Spleen (tissue), 11 donors: ENCODE results near the gene STIM1. TPM values are rescaled to one million over a fixed set of nuclear protein-coding genes. Genes with fewer than 3 reads are reported as not detected.

Experiments
- DNase-seq: peaks from one replicate; pipeline ENCODE4 v3.0.0-alpha.2; 2020
- H3K27ac ChIP-seq, 8 donors: fragments of 200-600 bp; sonication (generic) in 7 of 8; 1 replicate in 4 of 8; 2 replicates in 4 of 8; pipeline versions ENCODE4 v1.5.0 to v1.8.0; 2016 to 2021; ENCODE audit warnings: inconsistent platforms in 4 of 8, mild to moderate bottlenecking in 4 of 8, moderate library complexity in 1 of 8
- H3K27me3 ChIP-seq, 7 donors: fragments of 200-600 bp; sonication (generic) in 6 of 7; replicated peaks in 1 of 7; 1 replicate in 4 of 7; 2 replicates in 3 of 7; pipeline versions ENCODE4 v1.5.0 to v1.8.0; 2016 to 2021; ENCODE audit warnings: inconsistent platforms in 3 of 7, mild to moderate bottlenecking in 1 of 7
- H3K36me3 ChIP-seq, 6 donors: fragments of 200-600 bp; sonication (generic) in 5 of 6; 1 replicate in 4 of 6; 2 replicates in 2 of 6; pipeline versions ENCODE4 v1.5.0 to v1.8.0; 2016 to 2021; ENCODE audit warnings: inconsistent platforms in 2 of 6
- H3K4me1 ChIP-seq, 6 donors: fragments of 200-600 bp; sonication (generic) in 5 of 6; 1 replicate in 3 of 6; 2 replicates in 3 of 6; pipeline versions ENCODE4 v1.5.0 to v1.8.0; 2016 to 2021; ENCODE audit warnings: inconsistent platforms in 3 of 6
- H3K4me3 ChIP-seq, 8 donors: fragments of 200-600 bp; sonication (generic) in 7 of 8; 1 replicate in 4 of 8; 2 replicates in 4 of 8; pipeline versions ENCODE4 v1.5.0 to v1.8.0; 2016 to 2021; ENCODE audit warnings: inconsistent platforms in 4 of 8, mild to moderate bottlenecking in 4 of 8, moderate library complexity in 2 of 8
- H3K9me3 ChIP-seq, 8 donors: fragments of 200-600 bp; sonication (generic) in 7 of 8; 1 replicate in 4 of 8; 2 replicates in 4 of 8; pipeline versions ENCODE4 v1.5.0 to v1.8.0; 2016 to 2021; ENCODE audit warnings: inconsistent platforms in 4 of 8
- CTCF ChIP-seq, 11 experiments: fragments of 200-600 bp in 7 of 11; fragments of 450-650 bp in 4 of 11; sonication (generic) in 4 of 11; IDR thresholded peaks in 8 of 11; conservative IDR thresholded peaks in 3 of 11; 1 replicate in 7 of 11; 2 replicates in 4 of 11; pipeline versions ENCODE4 v1.4.0 to v1.8.0; 2016 to 2021; ENCODE audit warnings: antibody characterized with exemption in 11 of 11, inconsistent platforms in 4 of 11, mild to moderate bottlenecking in 1 of 11
- POLR2A ChIP-seq, 3 donors: fragments of 450-650 bp; IDR thresholded peaks; one replicate each; pipeline ENCODE4 v1.5.1; 2017; ENCODE audit warnings: antibody characterized with exemption in 3 of 3, mild to moderate bottlenecking in 1 of 3
- POLR2AphosphoS5 ChIP-seq, 3 donors: sonication (generic); formaldehyde crosslinking; IDR thresholded peaks; one replicate each; pipeline ENCODE4 v1.5.1; 2017; ENCODE audit warnings: antibody characterized with exemption in 3 of 3
- WGBS, 5 donors: extraction: QIAGEN DNeasy Blood & Tissue Kit in 3 of 5; methylation state at CpG; one replicate each; pipeline versions ENCODE4 v1.1.5 to v1.1.7; 2013 to 2018; 5-methylcytosine and 5-hydroxymethylcytosine counted together
- intact Hi-C: fragments of 100-400 bp; cut with DNase I; formaldehyde crosslinking; loops from one replicate; pipeline ENCODE4 v1.15.0; 2023; ENCODE audit warnings: low total_unique reads
- polyA plus RNA-seq, 3 donors: library from polyadenylated mRNA; stranded (reverse); fragments of 200-250 nt; gene quantifications; one replicate each; pipeline ENCODE4 v1.2.1, GENCODE V29; 2013
- total RNA-seq, 7 donors: library from RNA; depleted of rRNA in 3 of 7; stranded (reverse); fragments of >200 nt in 3 of 7; fragmentation: NEBNext Ultra II Directional in 4 of 7; extraction: Animal tissue kit (Norgen Biotek cat#: 25700) in 4 of 7; gene quantifications; one replicate each; pipeline versions ENCODE4 v1.1.0 to v1.2.1, GENCODE V29; 2016 to 2021
- donor health status: healthy with polysubstance abuse.
- donor health status: DM: no; HTN: no; CAD: no; lungs with moderate emphysema.
- donor health status: DM: no; HTN: no; CAD: no.
- donor health status: Bipolar disorder and iron deficiency.
- donor health status: healthy.
- donor health status: DM: no; HTN: no; CAD: no.
- donor health status: DM: yes; HTN: yes; CAD: no.

Gene STIM1
- total and polyA plus RNA-seq, 10 donors: 13.0 to 85.2 (median 58.0) TPM

DNA sequence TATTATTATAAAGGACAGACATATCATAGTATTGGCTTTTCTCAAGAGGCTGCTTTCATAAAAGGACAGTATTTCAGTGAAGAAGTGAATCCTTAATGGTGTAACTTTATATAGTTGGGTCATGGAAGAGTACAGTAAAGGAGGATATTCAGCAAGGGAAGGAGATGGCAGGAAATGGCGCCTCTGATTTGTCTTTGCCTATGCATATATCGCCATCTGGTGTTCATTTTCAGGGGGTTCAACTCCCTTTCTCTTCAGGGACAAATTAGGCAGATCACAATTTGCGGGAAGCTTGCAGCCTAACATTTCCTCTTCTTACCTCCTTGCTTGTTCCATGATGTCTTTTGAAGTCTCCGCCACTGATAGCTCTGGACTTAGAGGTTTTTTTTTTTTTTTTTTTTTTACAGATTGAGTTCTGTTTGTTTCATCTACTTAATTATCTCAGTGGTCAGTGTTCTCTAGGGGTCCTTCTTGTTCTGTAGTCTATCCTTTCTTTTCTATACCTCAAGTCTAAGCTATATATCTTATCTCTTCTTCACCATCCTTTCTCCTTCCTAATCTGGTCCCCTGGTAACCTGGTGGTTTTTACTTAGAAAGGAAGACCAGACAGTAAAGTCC lies 217.3 kb downstream of the STIM1 start:
- no peaks in the 10 kb centered on the region for H3K27me3 ChIP-seq
- H3K36me3 ChIP-seq: peaks cover 0 to 56% (median 15%) of the 10 kb centered on the region in 6 donors
- TF ChIP-seq CTCF (IDR thresholded peaks at IDR 0.05 in 8 of 11, conservative IDR thresholded peaks at IDR 0.05 in 3 of 11): peak; percentile 80 to 97 (median 93)
- TF ChIP-seq POLR2A (IDR thresholded peaks at IDR 0.05): no peak
- TF ChIP-seq POLR2AphosphoS5 (IDR thresholded peaks at IDR 0.05): peak in 1 of 3 donors; percentile 63
- peaks cover 0 to 55% (median 35%) of the 10 kb centered on the region in 6 donors for H3K4me1 ChIP-seq
- H3K27ac ChIP-seq: peak overlapping the region in 4 of 8 donors; percentile 27 to 56 (median 39)
- intact Hi-C loops: loop anchor here (2.0 kb wide), 1 partner anchor 218 kb away; the partner anchor contains the start of gene STIM1
- H3K4me3 ChIP-seq: no peak overlapping the region
- H3K9me3 ChIP-seq: no peaks in the 10 kb centered on the region
- WGBS, 5 donors: 5 to 10% (median 6%) methylated on average over 4 of the region's 4 CpGs
- DNase-seq: no peak

DNA sequence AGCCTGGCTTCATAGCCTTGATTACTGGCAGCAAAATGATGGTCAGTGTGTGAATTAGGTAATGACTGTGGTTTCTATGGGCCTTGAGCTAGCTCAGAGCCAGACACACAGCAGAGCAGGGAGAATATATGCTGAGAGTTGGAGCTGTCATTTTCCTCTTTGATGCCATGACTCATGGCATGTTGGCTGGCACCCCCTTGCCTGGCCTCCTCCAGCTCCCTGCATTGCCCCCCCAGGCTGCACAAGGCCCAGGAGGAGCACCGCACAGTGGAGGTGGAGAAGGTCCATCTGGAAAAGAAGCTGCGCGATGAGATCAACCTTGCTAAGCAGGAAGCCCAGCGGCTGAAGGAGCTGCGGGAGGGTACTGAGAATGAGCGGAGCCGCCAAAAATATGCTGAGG lies 218.8 kb downstream of the STIM1 start:
- peaks cover 0 to 71% (median 15%) of the 10 kb centered on the region in 6 donors for H3K36me3 ChIP-seq
- WGBS, 5 donors: 90 to 97% (median 96%) methylated on average over 7 of the region's 7 CpGs
- peaks cover 0 to 40% (median 21%) of the 10 kb centered on the region in 6 donors for H3K4me1 ChIP-seq
- no peak overlapping the region for H3K27ac ChIP-seq
- TF ChIP-seq POLR2AphosphoS5 (IDR thresholded peaks at IDR 0.05) (no peak), POLR2A (IDR thresholded peaks at IDR 0.05) (no peak), CTCF (IDR thresholded peaks at IDR 0.05 in 8 of 11, conservative IDR thresholded peaks at IDR 0.05 in 3 of 11) (no peak)
- no peaks in the 10 kb centered on the region for H3K9me3 ChIP-seq
- DNase-seq: no peak
- intact Hi-C loops: no loop called here
- H3K27me3 ChIP-seq: no peaks in the 10 kb centered on the region
- no peak overlapping the region for H3K4me3 ChIP-seq

GRCh38 chr11:4076774-4077173 lies 221.3 kb downstream of the STIM1 start:
- no peak for DNase-seq
- no peak overlapping the region for H3K27ac ChIP-seq
- H3K9me3 ChIP-seq: no peaks in the 10 kb centered on the region
- peaks cover 0 to 16% (median 13%) of the 10 kb centered on the region in 6 donors for H3K4me1 ChIP-seq
- WGBS, 5 donors: 67 to 84% (median 82%) methylated on average over 1 of the region's 1 CpG
- H3K4me3 ChIP-seq: no peak overlapping the region
- no peaks in the 10 kb centered on the region for H3K27me3 ChIP-seq
- peaks cover 0 to 76% (median 21%) of the 10 kb centered on the region in 6 donors for H3K36me3 ChIP-seq
- no peak for TF ChIP-seq POLR2A (IDR thresholded peaks at IDR 0.05)
- TF ChIP-seq POLR2AphosphoS5 (IDR thresholded peaks at IDR 0.05): no peak
- no peak for TF ChIP-seq CTCF (IDR thresholded peaks at IDR 0.05 in 8 of 11, conservative IDR thresholded peaks at IDR 0.05 in 3 of 11)
- intact Hi-C loops: no loop called here

DNA sequence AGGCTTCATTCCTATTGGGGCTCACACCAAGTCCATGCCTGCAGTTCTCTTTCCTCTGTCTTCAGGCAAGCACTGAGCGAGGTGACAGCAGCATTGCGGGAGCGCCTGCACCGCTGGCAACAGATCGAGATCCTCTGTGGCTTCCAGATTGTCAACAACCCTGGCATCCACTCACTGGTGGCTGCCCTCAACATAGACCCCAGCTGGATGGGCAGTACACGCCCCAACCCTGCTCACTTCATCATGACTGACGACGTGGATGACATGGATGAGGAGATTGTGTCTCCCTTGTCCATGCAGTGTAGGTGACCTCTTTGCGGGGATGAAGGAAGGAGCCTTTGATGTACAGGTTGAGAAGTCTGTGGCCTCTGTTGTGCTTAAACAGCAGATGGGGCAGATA lies 227.7 kb downstream of the STIM1 start:
- intact Hi-C loops: no loop called here
- 82 to 96% (median 85%) methylated on average over 8 to 9 of the region's 9 CpGs for WGBS, 5 donors
- TF ChIP-seq POLR2A (IDR thresholded peaks at IDR 0.05): no peak
- TF ChIP-seq POLR2AphosphoS5 (IDR thresholded peaks at IDR 0.05): no peak
- TF ChIP-seq CTCF (IDR thresholded peaks at IDR 0.05 in 8 of 11, conservative IDR thresholded peaks at IDR 0.05 in 3 of 11): no peak
- Histone ChIP-seq H3K4me1 (peaks cover 0 to 8% (median 0%) of the 10 kb centered on the region in 6 donors), H3K27me3 (no peaks in the 10 kb centered on the region), H3K9me3 (no peaks in the 10 kb centered on the region), H3K27ac (no peak overlapping the region), H3K4me3 (no peak overlapping the region), H3K36me3 (peaks cover 0 to 100% (median 58%) of the 10 kb centered on the region in 6 donors)
- DNase-seq: no peak
